Mammary epithelial cell (primary cell): ENCODE results near the gene MESP1.

Experiments used
- CTCF ChIP-seq, 2 donors: IDR thresholded peaks in 1 of 2; conservative IDR thresholded peaks in 1 of 2; 2 replicates each; pipeline ENCODE4 v1.5.1; 2011 to 2012; ENCODE audit warnings: inconsistent platforms in 2 of 2, low read length in 2 of 2, mild to moderate bottlenecking in 2 of 2, control low read depth in 1 of 2, low read depth in 1 of 2; ENCODE audit not compliant: insufficient read depth in 1 of 2; ENCODE audit errors: extremely low read depth in 1 of 2
- EZH2 ChIP-seq: IDR thresholded peaks from 2 replicates; pipeline ENCODE4 v1.6.1; 2012; ENCODE audit warnings: low read length, inconsistent platforms, borderline replicate concordance

- no peak for TF ChIP-seq EZH2
- TF ChIP-seq CTCF (conservative IDR thresholded peaks at IDR 0.05 in 1 of 2, IDR thresholded peaks at IDR 0.05 in 1 of 2; ENCODE audit: extremely low read depth in 1 of 2, insufficient read depth in 1 of 2, low read depth in 1 of 2, low read length in 2 of 2): no peak
These were observed 39.6 kb upstream of the MESP1 start for GRCh38 chr15:89790661-89791060.
